ENCODE results near the gene EML4.

DNA sequence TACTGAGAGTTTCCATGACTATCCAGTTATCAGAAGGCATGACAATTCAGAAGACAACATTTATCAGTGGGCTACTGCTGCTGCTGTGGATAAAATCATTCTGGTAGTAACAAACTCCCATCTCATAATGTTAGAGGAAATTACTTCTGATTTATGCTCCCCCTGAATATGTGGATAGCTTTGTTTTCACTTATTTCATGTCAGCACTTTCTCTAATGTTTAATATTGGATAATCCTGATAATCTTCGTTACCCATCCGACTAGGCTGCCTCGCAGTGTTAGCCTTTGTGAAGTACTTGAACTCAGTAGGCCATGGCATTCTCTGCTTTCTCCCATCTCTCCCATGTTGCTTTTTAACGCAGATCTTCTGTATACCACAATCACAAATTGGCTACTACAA lies 163.4 kb downstream of the EML4 start:
- TF ChIP-seq GATA3 (IDR thresholded peaks at IDR 0.05; ENCODE audit: low read depth, low read length), result no peak
- TF ChIP-seq GATA2 (IDR thresholded peaks at IDR 0.05; ENCODE audit: low read depth, low read length), result no peak

Measured in SH-SY5Y (cell line).